ENCODE results near the gene OTULIN. TPM values are rescaled to one million over a fixed set of nuclear protein-coding genes. Genes with fewer than 3 reads are reported as not detected.

Gene OTULIN
- total and polyA plus RNA-seq, 2 of the 13 experiments (the other 11 are each of a cell fraction or from before 2014, with no cell fraction given), result 7.0 to 34.8 TPM

DNA sequence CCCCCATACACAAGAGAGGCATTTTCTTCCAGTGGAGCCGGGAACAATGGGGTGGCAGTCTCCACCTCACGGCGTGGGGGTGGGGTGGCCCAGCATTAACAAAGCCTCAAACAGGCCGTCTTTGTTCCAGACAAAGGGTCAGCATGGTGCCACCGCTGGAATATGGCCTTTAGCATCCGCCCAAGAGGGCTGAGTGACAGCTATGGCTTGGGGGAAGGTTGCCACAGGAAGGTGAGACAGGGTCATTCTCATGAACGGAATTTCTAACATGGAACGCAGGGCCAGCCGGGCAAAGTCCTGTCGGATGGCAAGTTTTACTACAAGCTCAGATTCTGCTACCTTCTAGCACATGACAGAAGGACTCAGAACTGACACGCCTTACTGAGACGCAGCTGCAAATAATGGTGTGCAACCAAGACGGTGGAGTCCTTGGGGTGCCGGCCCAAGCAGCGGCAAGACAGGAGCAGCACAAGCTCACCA, 64.0 kb downstream of the OTULIN start (continued):
- TF ChIP-seq MEF2D (CRISPR knock-in tag; IDR thresholded peaks at IDR 0.05), result 0 out of 2 replicates have a peak, but pooled peaks have one; percentile 53
- TF ChIP-seq ZNF670 (CRISPR knock-in tag; IDR thresholded peaks at IDR 0.05; ENCODE audit: borderline replicate concordance), result no peak
- 0 out of 2 replicates have a peak, but pooled peaks have one; percentile 25 for TF ChIP-seq SMYD3 (CRISPR knock-in tag; IDR thresholded peaks at IDR 0.05)
- TF ChIP-seq BCL6 (CRISPR knock-in tag; IDR thresholded peaks at IDR 0.05), result peak; percentile 95
- peak; percentile 89; the same call in 1 of the 2 replicates for TF ChIP-seq MIER3 (CRISPR knock-in tag; IDR thresholded peaks at IDR 0.05; ENCODE audit: borderline replicate concordance)
- TF ChIP-seq SATB2 (CRISPR knock-in tag; IDR thresholded peaks at IDR 0.05), result no peak
- peak; percentile 25; the same call in 1 of the 2 replicates for TF ChIP-seq ATF1 (CRISPR knock-in tag; IDR thresholded peaks at IDR 0.05)
- TF ChIP-seq, protein P1, sequence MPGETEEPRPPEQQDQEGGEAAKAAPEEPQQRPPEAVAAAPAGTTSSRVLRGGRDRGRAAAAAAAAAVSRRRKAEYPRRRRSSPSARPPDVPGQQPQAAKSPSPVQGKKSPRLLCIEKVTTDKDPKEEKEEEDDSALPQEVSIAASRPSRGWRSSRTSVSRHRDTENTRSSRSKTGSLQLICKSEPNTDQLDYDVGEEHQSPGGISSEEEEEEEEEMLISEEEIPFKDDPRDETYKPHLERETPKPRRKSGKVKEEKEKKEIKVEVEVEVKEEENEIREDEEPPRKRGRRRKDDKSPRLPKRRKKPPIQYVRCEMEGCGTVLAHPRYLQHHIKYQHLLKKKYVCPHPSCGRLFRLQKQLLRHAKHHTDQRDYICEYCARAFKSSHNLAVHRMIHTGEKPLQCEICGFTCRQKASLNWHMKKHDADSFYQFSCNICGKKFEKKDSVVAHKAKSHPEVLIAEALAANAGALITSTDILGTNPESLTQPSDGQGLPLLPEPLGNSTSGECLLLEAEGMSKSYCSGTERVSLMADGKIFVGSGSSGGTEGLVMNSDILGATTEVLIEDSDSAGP (CRISPR knock-in tag; IDR thresholded peaks at IDR 0.05; ENCODE audit: borderline replicate concordance), result peak; percentile 70; the same call in 1 of the 2 replicates
- TF ChIP-seq IKZF1 (IDR thresholded peaks at IDR 0.05), result no peak
- TF ChIP-seq, protein P2, sequence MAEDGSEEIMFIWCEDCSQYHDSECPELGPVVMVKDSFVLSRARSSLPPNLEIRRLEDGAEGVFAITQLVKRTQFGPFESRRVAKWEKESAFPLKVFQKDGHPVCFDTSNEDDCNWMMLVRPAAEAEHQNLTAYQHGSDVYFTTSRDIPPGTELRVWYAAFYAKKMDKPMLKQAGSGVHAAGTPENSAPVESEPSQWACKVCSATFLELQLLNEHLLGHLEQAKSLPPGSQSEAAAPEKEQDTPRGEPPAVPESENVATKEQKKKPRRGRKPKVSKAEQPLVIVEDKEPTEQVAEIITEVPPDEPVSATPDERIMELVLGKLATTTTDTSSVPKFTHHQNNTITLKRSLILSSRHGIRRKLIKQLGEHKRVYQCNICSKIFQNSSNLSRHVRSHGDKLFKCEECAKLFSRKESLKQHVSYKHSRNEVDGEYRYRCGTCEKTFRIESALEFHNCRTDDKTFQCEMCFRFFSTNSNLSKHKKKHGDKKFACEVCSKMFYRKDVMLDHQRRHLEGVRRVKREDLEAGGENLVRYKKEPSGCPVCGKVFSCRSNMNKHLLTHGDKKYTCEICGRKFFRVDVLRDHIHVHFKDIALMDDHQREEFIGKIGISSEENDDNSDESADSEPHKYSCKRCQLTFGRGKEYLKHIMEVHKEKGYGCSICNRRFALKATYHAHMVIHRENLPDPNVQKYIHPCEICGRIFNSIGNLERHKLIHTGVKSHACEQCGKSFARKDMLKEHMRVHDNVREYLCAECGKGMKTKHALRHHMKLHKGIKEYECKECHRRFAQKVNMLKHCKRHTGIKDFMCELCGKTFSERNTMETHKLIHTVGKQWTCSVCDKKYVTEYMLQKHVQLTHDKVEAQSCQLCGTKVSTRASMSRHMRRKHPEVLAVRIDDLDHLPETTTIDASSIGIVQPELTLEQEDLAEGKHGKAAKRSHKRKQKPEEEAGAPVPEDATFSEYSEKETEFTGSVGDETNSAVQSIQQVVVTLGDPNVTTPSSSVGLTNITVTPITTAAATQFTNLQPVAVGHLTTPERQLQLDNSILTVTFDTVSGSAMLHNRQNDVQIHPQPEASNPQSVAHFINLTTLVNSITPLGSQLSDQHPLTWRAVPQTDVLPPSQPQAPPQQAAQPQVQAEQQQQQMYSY (CRISPR knock-in tag; IDR thresholded peaks at IDR 0.05), result no peak
- TF ChIP-seq ARNT2 (CRISPR knock-in tag; IDR thresholded peaks at IDR 0.05; ENCODE audit: low read depth), result no peak
- TF ChIP-seq ZNF557 (CRISPR knock-in tag; IDR thresholded peaks at IDR 0.05), result 0 out of 2 replicates have a peak, but pooled peaks have one; percentile 22
- 0 out of 2 replicates have a peak, but pooled peaks have one; percentile 37 for TF ChIP-seq KLF12 (CRISPR knock-in tag; IDR thresholded peaks at IDR 0.05; ENCODE audit: borderline replicate concordance)
- TF ChIP-seq EHMT2 (IDR thresholded peaks at IDR 0.05; ENCODE audit: borderline replicate concordance, low read depth, low read length), result no peak
- TF ChIP-seq CREB1 (IDR thresholded peaks at IDR 0.05), result no peak
- peak; percentile 49; the same call in 1 of the 2 replicates for TF ChIP-seq CREB1 (CRISPR knock-in tag; IDR thresholded peaks at IDR 0.05)
- TF ChIP-seq ATRX (CRISPR knock-in tag; IDR thresholded peaks at IDR 0.05; ENCODE audit: borderline replicate concordance), result no peak
- no peak for TF ChIP-seq ZNF468 (CRISPR knock-in tag; IDR thresholded peaks at IDR 0.05)
- no peak for TF ChIP-seq HOXA9 (CRISPR knock-in tag; IDR thresholded peaks at IDR 0.05; ENCODE audit: borderline replicate concordance)
- TF ChIP-seq ZNF530 (CRISPR knock-in tag; IDR thresholded peaks at IDR 0.05; ENCODE audit: low read depth), result no peak
- peak; percentile 84; the same call in 1 of the 2 replicates for TF ChIP-seq ZNF891 (CRISPR knock-in tag; IDR thresholded peaks at IDR 0.05)
- TF ChIP-seq RARA (CRISPR knock-in tag; IDR thresholded peaks at IDR 0.05), result peak; percentile 98
- TF ChIP-seq, protein P3, sequence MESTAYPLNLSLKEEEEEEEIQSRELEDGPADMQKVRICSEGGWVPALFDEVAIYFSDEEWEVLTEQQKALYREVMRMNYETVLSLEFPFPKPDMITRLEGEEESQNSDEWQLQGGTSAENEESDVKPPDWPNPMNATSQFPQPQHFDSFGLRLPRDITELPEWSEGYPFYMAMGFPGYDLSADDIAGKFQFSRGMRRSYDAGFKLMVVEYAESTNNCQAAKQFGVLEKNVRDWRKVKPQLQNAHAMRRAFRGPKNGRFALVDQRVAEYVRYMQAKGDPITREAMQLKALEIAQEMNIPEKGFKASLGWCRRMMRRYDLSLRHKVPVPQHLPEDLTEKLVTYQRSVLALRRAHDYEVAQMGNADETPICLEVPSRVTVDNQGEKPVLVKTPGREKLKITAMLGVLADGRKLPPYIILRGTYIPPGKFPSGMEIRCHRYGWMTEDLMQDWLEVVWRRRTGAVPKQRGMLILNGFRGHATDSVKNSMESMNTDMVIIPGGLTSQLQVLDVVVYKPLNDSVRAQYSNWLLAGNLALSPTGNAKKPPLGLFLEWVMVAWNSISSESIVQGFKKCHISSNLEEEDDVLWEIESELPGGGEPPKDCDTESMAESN (CRISPR knock-in tag; conservative IDR thresholded peaks at IDR 0.05), result no peak; the same call in 1 of the 2 replicates
- TF ChIP-seq ZNF367 (CRISPR knock-in tag; IDR thresholded peaks at IDR 0.05; ENCODE audit: borderline replicate concordance), result no peak
- no peak for TF ChIP-seq CHD4 (IDR thresholded peaks at IDR 0.05; ENCODE audit: borderline replicate concordance, low read length)

All from HepG2 (cell line).